ENCODE data around the gene CLECL1.

The CLECL1 gene

DNA sequence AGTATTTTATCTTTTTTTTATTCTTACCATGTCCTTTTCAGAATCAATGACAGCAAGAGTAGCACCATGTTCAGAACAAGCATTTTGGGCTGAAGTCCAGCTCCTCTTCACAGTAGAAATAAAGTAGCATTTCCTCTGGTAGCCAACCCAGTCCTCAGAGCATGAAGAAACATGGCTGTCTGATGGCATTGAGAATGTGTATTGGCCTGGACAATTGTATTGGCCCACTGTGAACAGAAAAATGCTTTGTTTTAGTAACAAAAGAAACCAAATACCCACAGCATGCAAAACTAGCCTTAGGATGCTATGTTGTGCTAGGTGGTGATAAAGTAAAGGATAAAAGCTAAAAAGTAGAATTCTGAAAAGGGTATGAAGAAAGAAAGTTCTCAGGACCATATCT, 22.1 kb upstream of the CLECL1 start:
- TF ChIP-seq TAF1 (IDR thresholded peaks at IDR 0.05; ENCODE audit: borderline replicate concordance, insufficient read depth, low read length) (no peak), POLR2AphosphoS5 (IDR thresholded peaks at IDR 0.05; ENCODE audit: low read depth, low read length) (no peak), FOXP2 (optimal IDR thresholded peaks at IDR 0.05; ENCODE audit: borderline replicate concordance, extremely low read depth, extremely low read length, insufficient read depth) (no peak)
- TF ChIP-seq, protein P1, sequence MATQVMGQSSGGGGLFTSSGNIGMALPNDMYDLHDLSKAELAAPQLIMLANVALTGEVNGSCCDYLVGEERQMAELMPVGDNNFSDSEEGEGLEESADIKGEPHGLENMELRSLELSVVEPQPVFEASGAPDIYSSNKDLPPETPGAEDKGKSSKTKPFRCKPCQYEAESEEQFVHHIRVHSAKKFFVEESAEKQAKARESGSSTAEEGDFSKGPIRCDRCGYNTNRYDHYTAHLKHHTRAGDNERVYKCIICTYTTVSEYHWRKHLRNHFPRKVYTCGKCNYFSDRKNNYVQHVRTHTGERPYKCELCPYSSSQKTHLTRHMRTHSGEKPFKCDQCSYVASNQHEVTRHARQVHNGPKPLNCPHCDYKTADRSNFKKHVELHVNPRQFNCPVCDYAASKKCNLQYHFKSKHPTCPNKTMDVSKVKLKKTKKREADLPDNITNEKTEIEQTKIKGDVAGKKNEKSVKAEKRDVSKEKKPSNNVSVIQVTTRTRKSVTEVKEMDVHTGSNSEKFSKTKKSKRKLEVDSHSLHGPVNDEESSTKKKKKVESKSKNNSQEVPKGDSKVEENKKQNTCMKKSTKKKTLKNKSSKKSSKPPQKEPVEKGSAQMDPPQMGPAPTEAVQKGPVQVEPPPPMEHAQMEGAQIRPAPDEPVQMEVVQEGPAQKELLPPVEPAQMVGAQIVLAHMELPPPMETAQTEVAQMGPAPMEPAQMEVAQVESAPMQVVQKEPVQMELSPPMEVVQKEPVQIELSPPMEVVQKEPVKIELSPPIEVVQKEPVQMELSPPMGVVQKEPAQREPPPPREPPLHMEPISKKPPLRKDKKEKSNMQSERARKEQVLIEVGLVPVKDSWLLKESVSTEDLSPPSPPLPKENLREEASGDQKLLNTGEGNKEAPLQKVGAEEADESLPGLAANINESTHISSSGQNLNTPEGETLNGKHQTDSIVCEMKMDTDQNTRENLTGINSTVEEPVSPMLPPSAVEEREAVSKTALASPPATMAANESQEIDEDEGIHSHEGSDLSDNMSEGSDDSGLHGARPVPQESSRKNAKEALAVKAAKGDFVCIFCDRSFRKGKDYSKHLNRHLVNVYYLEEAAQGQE (IDR thresholded peaks at IDR 0.05; ENCODE audit: insufficient read depth in 1 of 2, low read depth in 2 of 2, low read length in 2 of 2) = no peak

DNA sequence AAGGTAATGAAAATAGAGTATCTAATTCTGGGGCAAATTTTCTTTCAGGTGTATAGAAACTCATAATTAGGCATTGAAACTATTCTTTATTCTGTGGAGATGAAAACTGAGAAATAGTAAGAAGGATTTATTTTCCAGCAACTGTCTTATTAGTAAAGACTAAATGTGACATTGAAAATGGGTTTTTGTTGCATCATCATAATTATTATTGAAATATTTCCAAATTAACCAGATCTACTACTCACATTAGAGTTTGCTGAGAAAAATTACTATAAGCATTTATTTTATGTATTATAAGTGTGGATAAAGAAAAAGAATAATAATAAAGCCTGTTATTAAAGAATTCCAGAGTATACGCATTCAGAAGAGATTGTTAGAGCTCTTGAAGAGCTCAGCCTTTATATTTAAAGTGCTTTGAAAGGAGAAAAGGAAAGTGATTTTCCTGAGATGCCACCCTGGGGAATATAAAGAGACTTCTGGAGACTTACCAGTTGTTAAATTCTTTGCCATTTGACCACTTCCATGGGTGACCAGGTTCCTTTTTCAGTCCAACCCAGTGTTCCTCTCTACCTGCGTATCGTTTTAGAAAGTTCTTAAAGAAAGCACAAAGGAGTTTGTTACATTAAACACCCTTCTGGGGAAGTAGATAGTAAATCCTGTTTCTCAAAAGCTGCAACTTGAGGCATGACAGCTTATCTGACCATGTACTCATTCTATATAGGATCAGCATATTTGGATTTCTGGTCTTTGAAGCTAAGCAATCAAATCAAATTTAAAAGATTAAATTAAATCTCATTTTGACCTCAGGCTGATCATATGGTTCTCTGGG, 21.4 kb upstream of the CLECL1 start:
- TF ChIP-seq FOXP2 (optimal IDR thresholded peaks at IDR 0.05; ENCODE audit: borderline replicate concordance, extremely low read depth, extremely low read length, insufficient read depth) (no peak), SIN3A (IDR thresholded peaks at IDR 0.05; ENCODE audit: borderline replicate concordance, insufficient read depth, low read length) (no peak), POLR2AphosphoS5 (IDR thresholded peaks at IDR 0.05; ENCODE audit: low read depth, low read length) (no peak), TAF1 (IDR thresholded peaks at IDR 0.05; ENCODE audit: borderline replicate concordance, insufficient read depth, low read length) (no peak)
- TF ChIP-seq, protein P1 (IDR thresholded peaks at IDR 0.05; ENCODE audit: insufficient read depth in 1 of 2, low read depth in 2 of 2, low read length in 2 of 2) = no peak

DNA sequence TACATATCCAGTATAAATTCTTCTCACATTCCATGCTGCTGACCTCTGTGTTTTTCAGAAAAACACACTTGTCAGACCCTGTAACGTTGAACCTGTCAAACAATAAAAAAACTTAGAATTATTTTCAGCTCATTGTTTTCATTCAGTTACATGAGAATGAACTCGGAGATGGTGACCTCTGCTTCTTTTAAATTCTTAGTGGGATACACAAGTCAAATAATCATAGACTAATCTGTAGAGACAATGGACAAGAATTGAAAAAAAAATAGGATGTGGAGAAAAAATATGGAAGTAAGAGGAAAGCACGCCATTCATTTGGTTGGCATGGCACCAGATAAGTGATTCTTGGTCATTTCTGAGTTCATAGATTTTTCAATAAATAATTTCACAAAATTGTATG, 20.6 kb upstream of the CLECL1 start:
- TF ChIP-seq, protein P1 (IDR thresholded peaks at IDR 0.05; ENCODE audit: insufficient read depth in 1 of 2, low read depth in 2 of 2, low read length in 2 of 2) = no peak
- TF ChIP-seq SIN3A (IDR thresholded peaks at IDR 0.05; ENCODE audit: borderline replicate concordance, insufficient read depth, low read length) = no peak
- no peak for TF ChIP-seq TAF1 (IDR thresholded peaks at IDR 0.05; ENCODE audit: borderline replicate concordance, insufficient read depth, low read length)

DNA sequence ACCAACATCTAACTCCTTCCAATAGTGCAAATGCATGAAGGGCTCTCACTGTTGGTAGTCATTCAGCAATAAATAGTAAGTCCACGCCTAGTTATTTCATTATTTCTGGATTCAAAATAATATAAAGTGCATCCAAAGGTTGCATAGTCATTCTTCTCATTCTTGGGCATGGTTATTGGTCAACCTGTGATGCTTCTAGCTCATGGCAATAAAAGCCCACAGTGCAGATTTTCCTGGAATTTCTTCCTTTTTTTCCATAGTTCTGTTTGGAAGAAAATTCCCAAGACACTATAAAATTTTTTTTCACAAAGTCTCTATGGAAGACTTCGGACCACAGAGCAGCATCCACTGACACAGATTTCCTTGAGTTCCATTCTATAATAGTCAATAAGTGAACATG, 20.2 kb upstream of the CLECL1 start:
- no peak for TF ChIP-seq POLR2AphosphoS5 (IDR thresholded peaks at IDR 0.05; ENCODE audit: low read depth, low read length)
- TF ChIP-seq, protein P1 (IDR thresholded peaks at IDR 0.05; ENCODE audit: insufficient read depth in 1 of 2, low read depth in 2 of 2, low read length in 2 of 2) = no peak
- no peak for TF ChIP-seq FOXP2 (optimal IDR thresholded peaks at IDR 0.05; ENCODE audit: borderline replicate concordance, extremely low read depth, extremely low read length, insufficient read depth)
- no peak for TF ChIP-seq TAF1 (IDR thresholded peaks at IDR 0.05; ENCODE audit: borderline replicate concordance, insufficient read depth, low read length)
- TF ChIP-seq SIN3A (IDR thresholded peaks at IDR 0.05; ENCODE audit: borderline replicate concordance, insufficient read depth, low read length) = no peak
